ENCODE data around the gene ZNF543. TPM values are rescaled to one million over a fixed set of nuclear protein-coding genes. Genes with fewer than 3 reads are reported as not detected.

The ZNF543 gene
- total and polyA plus RNA-seq, 3 donors from 2014 or later, result 4.7 to 12.3 (median 11.3) TPM

GRCh38 chr19:57279418-57280164 is 40.7 kb upstream of the ZNF543 start:
- DNase-seq, result peak; percentile 94
- no peaks in the 10 kb centered on the region for H3K27me3 ChIP-seq
- no peaks in the 10 kb centered on the region for H3K36me3 ChIP-seq (ENCODE audit: low read depth, missing control alignments)
- no peaks in the 10 kb centered on the region for H3K9me3 ChIP-seq
- peaks cover 17% of the 10 kb centered on the region for H3K4me1 ChIP-seq
- intact Hi-C loops (cut with DNase I; ENCODE audit: low total_unique reads), result no loop called here
- peak overlapping the region; percentile 88 to 93 for H3K4me3 ChIP-seq
- no peak for TF ChIP-seq POLR2A (IDR thresholded peaks at IDR 0.05)
- TF ChIP-seq CTCF (IDR thresholded peaks at IDR 0.05), result peak in 1 of 3 experiments; percentile 19
- H3K27ac ChIP-seq, result peak overlapping the region; percentile 94 to 97
- 2 to 5% methylated on average over 24 to 25 of the region's 25 CpGs for WGBS, 2 donors

GRCh38 chr19:57280165-57280961 is 39.9 kb upstream of the ZNF543 start, which contains the start of gene ZNF460:
ZNF460 (plus strand) TSS chr19:57280485; CDS start chr19:57280807, 322 bp downstream.
- WGBS, 2 donors, result 0% methylated on average over 15 to 69 of the region's 71 CpGs
- H3K36me3 ChIP-seq (ENCODE audit: low read depth, missing control alignments), result no peaks in the 10 kb centered on the region
- H3K4me3 ChIP-seq, result peak within 1 kb of the TSS; percentile 88 to 93
- H3K27me3 ChIP-seq, result no peaks in the 10 kb centered on the region
- H3K4me1 ChIP-seq, result peaks cover 17% of the 10 kb centered on the region
- no peaks in the 10 kb centered on the region for H3K9me3 ChIP-seq
- intact Hi-C loops (cut with DNase I; ENCODE audit: low total_unique reads), result no loop called here
- DNase-seq, result peak; percentile 97
- TF ChIP-seq POLR2A (IDR thresholded peaks at IDR 0.05) (peak; percentile 28), CTCF (IDR thresholded peaks at IDR 0.05) (peak in 1 of 3 experiments; percentile 21)
- H3K27ac ChIP-seq, result peak within 1 kb of the TSS; percentile 94 to 97

GRCh38 chr19:57280962-57281400 is 39.3 kb upstream of the ZNF543 start:
- intact Hi-C loops (cut with DNase I; ENCODE audit: low total_unique reads), result no loop called here
- TF ChIP-seq CTCF (IDR thresholded peaks at IDR 0.05), result no peak
- TF ChIP-seq POLR2A (IDR thresholded peaks at IDR 0.05), result no peak
- Histone ChIP-seq H3K36me3 (ENCODE audit: low read depth, missing control alignments) (no peaks in the 10 kb centered on the region), H3K4me1 (peaks cover 17% of the 10 kb centered on the region), H3K27me3 (no peaks in the 10 kb centered on the region), H3K9me3 (no peaks in the 10 kb centered on the region), H3K27ac (peak overlapping the region; percentile 94 to 97), H3K4me3 (peak overlapping the region; percentile 88 to 93)
- no peak for DNase-seq
- 2 to 3% methylated on average over 6 of the region's 6 CpGs for WGBS, 2 donors

- TF ChIP-seq CTCF (IDR thresholded peaks at IDR 0.05) (no peak), POLR2A (IDR thresholded peaks at IDR 0.05) (no peak)
- no peaks in the 10 kb centered on the region for H3K27me3 ChIP-seq
- no peak overlapping the region for H3K4me3 ChIP-seq
- no peak for DNase-seq
- H3K9me3 ChIP-seq, result no peaks in the 10 kb centered on the region
- intact Hi-C loops (cut with DNase I; ENCODE audit: low total_unique reads), result no loop called here
- 58 to 71% methylated on average over 5 of the region's 5 CpGs for WGBS, 2 donors
- H3K36me3 ChIP-seq (ENCODE audit: low read depth, missing control alignments), result no peaks in the 10 kb centered on the region
- no peak overlapping the region for H3K27ac ChIP-seq
- peaks cover 17% of the 10 kb centered on the region for H3K4me1 ChIP-seq
Measured at GRCh38 chr19:57282011-57282643, 38.1 kb upstream of the ZNF543 start.
